Skin of body (tissue), 2 donors: ENCODE measurements around the gene GPC6. TPM values are rescaled to one million over a fixed set of nuclear protein-coding genes. Genes with fewer than 3 reads are reported as not detected.

Experiments
- DNase-seq: peaks from one replicate; lab custom pipeline; 2025; lab: John Stamatoyannopoulos, UW
- total RNA-seq: library from RNA; depleted of rRNA; stranded (reverse); fragments of >200 nt; gene quantifications from one replicate; pipeline ENCODE4 v1.2.3, GENCODE V29; 2014

GPC6 gene
- total RNA-seq, 1 donor from 2014 or later = 10.9 TPM

DNA sequence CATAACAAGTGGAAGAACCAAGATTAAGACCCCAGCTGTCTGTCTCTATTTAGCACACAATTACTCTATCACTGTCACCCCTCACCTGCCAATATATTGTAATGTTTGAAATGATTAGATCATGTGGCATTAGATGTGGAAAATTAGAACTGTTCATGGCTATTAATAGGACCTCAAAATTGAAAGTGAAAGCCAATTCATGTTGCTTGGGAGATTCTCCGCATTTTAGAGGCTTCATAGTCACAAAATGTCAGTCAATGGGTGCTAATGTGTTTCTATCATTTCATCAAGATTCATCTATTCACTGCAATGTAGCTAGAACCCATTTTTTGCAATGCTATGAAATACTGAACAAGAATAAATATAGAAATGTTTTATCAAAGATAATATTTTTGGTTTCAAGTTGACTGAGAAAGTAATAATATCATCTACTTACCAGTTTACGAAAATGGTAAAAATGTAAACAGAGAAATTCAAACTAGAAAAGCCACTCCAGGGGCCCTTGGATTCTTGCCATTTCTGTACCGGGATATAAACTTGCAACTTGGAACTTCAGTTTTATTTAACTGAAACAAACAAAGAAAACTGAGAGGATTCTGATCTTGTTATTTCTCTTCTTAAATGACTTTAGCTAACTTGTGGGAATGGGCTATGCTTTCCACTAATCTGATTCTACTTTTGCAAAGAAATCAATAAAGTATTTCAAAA is 864.3 kb downstream of the GPC6 start:
- DNase-seq = no peak

DNA sequence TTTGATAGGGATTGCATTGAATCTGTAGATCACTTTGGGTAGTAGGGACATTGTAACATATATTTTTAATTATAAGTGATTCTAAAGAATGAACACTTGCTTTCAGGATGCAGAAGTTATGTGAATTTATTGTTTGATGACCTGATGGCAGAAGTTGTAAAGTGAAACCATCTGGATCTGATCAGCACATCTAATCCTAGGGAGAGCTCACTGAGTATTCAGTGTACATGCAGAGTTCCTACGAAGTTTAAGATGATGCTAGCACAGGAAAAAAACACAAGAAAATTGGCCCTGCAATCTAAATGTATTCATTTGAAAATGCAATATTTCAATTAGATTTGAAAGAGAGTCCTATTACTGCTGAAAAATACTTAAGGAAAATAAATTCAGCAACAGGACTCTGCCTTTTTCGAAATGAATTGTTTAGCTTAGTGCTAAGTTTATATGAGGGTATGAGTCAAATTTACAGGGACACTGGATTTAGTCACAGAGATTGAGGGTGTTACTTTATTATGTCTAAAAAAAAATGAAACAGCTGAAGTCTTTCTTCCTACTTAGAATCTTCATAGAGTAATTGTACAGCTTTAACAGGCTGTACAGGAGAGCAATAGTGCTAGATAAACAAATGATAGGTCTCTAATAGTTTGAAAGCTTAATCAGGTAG is 867.2 kb downstream of the GPC6 start:
- no peak for DNase-seq

DNA sequence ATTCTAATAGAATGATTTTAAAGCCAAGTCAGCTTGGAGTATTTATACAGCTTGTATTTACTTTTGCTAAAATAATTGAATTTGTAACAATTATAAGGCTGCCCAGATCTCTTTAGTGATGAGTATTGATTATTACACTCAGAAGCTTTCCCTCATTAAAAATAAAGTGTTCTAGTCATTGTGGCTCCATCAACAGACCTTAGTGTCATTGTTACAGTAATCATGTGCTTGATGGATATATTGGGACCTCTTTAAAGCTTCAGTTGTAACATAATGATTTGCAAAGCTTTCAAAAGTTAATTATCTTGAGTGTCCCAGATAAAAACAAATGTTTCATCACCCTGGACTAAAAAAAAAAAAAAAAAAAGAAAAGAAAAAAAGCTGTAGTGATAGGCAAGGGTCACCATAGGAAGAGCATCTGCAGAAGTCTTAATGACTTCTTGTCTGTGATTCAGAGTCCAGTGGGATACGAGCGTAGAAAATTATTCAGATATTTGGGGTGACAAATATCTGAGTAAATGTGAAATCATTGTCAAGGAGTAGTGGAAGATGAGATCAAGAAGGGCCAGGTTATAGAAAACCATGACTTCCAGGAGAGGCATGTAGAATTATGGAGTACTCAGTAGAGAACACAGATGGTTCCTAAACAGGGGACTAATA is 883.2 kb downstream of the GPC6 start:
- DNase-seq = no peak

- peak; percentile 45 for DNase-seq
Observed at GRCh38 chr13:94112227-94112626, 885.6 kb downstream of the GPC6 start.

DNA sequence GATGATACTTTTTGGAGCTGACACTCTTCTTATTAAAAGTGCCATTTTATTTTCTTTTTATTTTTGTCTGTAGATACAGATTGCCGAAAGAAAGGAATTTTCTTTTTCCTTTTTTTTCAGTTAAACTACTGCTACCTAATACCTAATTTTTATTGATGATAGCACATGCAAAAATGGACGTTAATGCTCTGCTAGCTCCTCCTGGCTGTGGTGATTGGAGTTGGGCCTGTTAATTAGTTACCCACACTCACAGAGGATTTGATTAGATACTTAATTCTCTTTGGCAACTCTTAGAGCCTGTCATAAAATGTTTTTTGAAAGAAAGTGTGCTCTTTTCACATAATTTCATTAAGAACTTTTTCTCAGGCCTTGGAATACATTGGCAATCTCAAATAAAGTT is 886.1 kb downstream of the GPC6 start:
- no peak for DNase-seq

DNA sequence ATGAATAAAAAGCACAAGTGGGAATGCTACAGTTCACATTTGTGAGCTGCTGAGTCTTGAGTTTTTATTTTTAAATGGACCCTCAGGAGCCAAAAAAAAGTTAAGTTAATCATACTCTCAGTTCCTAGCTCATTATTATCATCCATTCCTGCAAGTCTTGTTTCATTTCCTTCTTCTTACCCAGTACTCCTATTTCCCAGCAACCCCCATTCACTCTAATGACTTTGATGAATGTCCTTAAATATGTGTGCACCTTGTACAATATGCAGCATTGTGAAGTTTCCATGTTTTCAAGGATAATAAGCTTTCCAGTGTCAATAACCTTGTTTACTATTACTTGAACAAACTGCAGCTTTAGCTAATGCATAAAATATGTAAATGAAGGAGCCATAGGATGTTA is 886.6 kb downstream of the GPC6 start:
- DNase-seq = no peak

DNA sequence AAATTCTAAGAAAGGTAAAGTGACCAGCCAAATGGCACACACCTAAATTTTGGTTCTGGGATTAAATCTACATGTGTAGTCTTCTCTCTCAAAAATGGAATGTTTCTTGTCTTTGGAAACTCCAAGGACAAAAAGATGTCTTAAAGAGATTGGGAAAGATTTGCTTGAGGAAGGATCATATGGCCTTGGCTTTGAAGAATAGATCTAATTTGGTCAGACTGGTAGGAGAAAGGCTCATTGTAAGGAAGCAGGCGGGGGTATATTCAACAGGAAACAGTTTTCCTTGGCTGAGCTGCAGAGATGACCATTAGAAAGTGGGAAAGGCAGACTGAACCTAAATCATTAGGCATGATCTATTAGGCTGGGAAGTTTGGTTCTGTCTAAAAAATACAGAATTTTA is 887.6 kb downstream of the GPC6 start:
- no peak for DNase-seq

DNA sequence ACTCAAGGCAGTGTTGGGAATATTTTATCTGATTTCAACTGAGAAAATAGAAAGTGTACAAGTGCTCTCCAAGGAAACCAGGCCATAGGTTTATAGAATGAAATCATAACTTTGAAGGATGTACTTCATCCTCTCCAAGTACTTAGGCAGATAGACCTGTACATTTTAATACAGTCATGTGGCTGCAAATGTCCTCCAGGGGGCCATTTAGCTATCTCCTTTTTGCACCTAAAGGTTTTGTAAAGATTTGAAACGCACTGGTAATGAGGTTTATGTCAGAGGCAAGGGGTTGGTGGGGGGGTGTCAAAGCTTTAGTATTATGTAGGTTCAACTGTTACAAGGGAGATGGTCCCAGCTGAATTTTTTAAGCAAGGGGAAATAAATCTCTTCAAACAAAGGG is 888.4 kb downstream of the GPC6 start:
- no peak for DNase-seq

- no peak for DNase-seq
Observed at GRCh38 chr13:94119360-94119936, 892.8 kb downstream of the GPC6 start.

- no peak for DNase-seq
Observed at GRCh38 chr13:94120878-94121277, 894.3 kb downstream of the GPC6 start.

DNA sequence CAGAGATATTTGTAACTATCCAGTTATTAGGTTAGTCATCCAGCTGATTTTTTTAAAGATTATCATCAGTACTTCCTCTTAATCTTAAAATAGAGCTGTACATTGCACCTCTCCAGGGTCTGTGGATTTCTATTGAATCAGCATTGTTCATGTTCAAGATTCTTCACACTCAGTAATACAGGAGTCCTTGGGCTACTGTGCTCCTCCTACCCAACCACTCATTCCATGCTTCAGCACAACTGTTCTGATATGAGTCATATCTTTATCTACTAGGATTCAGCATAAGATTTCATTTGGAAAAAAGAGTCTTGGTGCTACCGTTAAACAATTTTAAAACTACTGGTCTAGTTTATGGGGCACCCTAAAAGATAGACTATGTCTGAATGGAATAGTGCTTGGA is 895.1 kb downstream of the GPC6 start:
- no peak for DNase-seq

DNA sequence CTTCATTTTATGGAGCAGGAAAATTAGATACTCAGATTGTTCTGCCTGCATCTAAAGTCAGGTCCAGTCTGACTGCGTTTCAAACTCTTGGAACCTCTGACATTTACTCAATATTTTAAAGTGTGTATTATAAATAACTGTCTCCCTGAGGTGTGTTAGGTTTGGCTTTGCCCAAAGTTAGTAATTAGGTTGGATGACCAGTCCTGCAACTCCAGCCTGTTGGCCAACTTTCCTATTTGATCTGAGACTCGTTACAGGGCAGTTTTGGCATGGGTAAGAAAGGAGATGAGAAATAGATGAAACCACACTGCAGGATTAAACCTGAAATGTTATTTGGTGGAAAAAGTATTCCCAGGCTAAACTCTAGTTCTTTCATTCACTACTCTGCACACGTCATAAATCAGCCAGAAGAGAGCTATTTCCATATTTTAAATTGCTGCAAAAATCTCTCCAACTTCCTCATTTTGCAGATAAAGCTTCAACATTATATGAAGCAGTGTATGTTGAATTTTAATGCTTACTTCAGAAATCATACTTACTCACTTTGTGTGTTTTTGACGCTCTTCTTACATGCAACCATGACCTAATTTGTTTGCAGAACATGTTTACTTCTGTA is 895.8 kb downstream of the GPC6 start:
- no peak for DNase-seq

- no peak for DNase-seq
Observed at GRCh38 chr13:94123557-94123956, 897.0 kb downstream of the GPC6 start.

GRCh38 chr13:94128430-94128829 is 901.8 kb downstream of the GPC6 start:
- DNase-seq = no peak

DNA sequence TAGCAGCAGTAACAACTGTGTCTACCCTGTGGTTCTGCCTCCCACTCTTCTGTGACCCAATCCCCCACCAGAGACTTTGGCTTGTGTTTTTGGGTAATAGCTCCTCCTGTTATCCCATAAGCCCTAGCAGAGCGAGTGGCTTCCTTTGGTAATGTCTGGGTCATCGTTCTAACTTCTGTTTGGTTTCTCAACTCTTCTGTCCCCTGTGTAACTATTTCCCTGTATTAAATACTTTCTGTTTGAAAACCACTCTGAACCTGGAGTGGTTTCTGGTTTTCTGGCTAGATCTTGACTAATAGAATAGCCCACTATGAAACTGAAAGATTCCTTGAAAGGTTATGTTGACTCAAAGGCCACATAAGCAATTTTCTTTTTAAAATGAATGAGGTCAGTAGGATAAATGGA is 902.9 kb downstream of the GPC6 start:
- DNase-seq = no peak

- no peak for DNase-seq
Observed at GRCh38 chr13:94138831-94139230, 912.2 kb downstream of the GPC6 start.

- DNase-seq = no peak
Observed at GRCh38 chr13:94139393-94139995, 912.9 kb downstream of the GPC6 start.

DNA sequence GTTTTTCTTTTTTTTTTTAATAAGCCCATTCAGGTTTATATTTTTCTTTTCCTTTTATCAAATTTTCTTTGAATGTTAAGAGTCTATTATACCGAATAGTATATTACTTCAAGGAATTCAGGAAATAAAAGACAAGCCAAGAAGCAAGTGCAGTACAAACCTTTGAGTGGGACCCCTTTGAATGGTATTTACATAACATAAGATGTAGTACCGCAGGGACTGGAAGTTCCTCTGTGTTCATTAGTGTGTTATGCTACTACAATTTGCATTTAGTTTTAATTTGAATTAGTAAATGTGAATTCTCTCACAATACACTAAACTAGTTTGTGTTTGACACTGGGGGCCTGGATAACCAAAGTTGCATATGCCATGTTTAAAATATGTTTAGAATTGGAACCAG is 913.4 kb downstream of the GPC6 start:
- no peak for DNase-seq

- DNase-seq = no peak
Observed at GRCh38 chr13:94140511-94140910, 913.9 kb downstream of the GPC6 start.

DNA sequence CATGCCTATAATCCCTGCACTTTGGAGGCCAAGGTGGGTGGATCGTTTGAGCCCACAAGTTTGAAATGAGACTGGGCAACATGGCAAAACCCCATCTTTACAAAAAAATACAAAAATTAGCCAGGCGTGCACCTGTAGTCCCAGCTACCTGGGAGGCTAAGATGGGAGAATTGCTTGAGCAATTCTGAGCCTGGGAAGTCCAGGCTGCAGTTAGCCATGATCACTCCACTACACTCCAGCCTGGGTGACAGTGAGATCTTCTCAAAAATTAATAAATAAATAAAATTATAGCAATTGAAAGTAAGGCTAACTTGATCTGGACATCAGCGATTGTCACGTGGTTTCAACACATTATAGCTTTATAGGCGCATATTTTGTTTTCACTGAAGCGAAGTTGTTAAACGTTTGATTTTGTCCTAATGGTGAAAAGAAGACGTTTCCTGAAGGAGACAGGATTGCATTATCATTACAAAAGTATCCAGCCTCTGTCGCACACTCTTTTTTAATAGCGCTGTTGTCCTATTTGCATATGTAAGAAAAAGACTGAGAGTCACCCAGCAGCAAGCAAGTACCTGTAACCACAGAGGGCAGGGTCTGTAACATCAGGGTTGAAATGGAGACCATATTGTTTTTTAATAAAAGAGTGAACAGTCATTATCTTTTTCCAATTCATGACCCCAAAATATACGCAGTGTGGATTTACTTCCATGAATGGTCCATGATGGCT is 917.2 kb downstream of the GPC6 start:
- no peak for DNase-seq

DNA sequence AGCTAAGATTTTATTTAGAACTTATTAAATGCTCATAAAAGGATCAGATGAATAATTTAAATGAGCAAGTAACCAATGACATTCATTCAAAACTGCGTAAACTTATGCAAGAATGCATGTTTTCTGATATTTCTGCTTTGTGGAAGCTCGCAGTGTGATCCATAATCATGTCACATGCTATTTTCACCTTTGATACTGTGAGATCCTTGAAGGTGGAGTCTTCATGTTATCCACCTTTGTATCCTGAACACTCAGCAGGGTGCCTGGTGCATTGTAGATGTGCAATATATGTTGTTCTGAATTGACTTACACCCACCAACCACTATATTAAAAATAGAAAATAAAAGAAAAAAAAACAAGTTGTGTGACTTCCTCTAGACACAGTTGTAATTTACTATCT is 919.4 kb downstream of the GPC6 start:
- DNase-seq = no peak
